DLD1 (cell line): Measurements from ENCODE around the gene IMMP2L.
"Not testable (repeated sequence)": the region's sequence is repeated elsewhere in the genome, so short reads cannot be mapped to it uniquely, and the experiment has no call there.

Experiments used
- in situ Hi-C: cut with HindIII; loops from 2 replicates; pipeline ENCODE4 v1.10.0; 2017; ENCODE audit warnings: low sequenced_read_pairs

The IMMP2L gene

DNA sequence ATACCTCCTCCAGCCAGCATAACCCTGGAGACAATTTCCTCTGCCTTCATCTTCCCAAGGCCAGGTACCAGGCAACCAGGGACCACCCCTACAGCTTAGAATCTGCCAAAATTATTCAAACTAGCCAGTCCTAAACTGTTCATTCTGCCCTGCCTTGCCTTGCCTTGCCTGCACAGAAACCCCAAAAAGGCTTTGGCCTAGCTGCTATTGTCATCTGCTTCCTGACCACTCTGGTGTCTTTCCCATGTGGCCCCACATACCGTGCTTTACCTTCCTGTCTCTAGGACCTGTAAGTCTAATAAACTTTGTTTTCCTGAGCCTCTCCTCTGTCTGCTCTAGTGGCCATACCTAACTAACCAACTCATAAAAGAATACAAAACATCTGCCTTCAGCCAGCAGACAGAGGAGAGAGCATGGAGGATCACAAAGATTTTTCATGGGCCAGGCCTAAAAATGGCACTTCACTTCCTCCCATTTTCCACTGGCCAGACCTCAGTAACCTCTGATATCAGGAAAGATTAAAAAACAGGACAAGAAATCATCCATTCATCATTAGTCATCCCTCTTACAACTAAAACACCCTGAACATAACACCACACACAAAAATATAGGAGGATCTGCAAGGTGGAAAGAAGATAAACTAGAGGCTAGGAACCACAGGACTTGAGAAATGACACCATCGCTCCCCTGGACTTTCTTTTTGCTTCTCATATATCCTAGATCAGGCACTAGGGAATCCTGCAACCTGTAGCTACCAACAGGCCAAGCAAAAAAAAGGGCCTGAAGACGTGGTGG lies 51.5 kb downstream of the IMMP2L start:
- in situ Hi-C loops, result no loop called here

DNA sequence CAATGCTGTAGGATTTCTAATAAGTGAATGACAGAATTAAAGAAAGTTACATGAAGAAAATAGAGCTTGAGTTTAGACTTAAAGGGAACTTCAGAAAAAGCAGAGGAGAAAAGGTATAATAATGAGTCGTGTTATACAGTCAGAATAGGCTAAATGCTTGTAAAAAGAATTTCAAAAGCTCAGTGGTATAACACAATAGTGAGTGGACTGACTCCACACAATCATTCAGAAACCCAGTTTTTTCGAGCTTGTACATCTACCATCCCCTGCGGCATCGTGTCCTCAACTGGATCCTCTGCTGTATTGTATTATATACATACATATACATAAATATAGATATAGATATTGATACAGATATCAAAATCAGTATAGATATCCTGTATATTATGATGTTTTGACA lies 52.2 kb downstream of the IMMP2L start:
- in situ Hi-C loops, result no loop called here

DNA sequence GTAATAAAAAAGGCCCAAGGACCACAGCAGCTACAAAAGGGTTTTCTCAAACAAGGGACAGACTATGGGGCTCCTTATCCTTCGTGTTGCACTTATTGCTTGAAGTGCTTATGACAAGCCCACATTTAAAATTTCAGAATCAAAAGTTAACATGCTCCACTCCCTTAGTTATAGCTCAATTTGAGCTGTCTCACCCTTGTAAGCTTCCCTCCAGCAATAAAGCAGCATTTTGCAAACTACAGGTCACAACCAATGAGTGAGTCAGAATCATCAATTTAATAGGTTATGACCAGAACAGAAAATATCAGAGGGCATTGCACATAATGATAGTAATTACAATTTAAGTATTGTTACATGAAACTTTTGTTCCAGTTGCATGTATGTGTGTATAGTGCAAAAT lies 53.0 kb downstream of the IMMP2L start:
- in situ Hi-C loops, result no loop called here

DNA sequence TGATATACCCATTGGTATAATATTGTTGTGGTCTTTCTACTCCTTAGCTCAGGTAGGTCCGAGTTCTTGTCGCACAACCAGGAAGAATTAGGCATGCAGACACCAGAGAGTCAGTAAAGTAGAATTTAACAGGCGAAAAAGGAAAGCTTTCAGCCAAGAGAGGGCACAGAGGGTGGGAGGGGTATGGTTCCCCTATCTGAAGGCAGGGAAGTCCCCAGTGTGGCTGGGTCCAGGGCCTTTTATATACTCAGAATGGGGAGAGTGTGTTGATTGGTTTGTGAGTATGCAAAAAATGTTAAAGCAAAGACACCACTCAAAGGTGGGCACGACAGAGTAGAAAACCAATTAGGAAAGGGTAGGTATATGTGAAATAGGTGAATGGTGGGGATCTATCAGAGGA lies 53.9 kb downstream of the IMMP2L start:
- in situ Hi-C loops, result no loop called here

DNA sequence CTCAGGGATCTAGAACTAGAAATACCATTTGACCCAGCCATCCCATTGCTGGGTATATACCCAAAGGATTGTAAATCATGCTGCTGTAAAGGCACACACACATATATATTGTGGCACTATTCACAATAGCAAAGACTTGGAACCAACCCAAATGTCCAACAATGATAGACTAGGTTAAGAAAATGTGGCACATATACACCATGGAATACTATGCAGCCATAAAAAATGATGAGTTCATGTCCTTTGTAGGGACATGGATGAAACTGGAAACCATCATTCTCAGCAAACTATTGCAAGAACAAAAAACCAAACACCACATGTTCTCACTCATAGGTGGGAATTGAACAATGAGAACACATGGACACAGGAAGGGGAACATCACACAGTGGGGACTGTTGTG lies 56.9 kb downstream of the IMMP2L start:
- in situ Hi-C loops, result not testable (repeated sequence)

DNA sequence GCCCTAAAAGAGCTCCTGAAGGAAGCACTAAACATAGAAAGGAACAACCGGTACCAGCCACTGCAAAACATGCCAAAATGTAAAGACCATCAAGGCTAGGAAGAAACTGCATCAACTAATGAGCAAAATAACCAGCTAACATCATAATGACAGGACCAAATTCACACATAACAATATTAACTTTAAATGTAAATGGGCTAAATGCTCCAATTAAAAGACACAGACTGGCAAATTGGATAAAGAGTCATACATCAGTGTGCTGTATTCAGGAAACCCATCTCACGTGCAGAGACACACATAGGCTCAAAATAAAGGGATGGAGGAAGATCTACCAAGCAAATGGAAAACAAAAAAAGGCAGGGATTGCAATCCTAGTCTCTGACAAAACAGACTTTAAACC lies 60.5 kb downstream of the IMMP2L start:
- in situ Hi-C loops, result not testable (repeated sequence)

DNA sequence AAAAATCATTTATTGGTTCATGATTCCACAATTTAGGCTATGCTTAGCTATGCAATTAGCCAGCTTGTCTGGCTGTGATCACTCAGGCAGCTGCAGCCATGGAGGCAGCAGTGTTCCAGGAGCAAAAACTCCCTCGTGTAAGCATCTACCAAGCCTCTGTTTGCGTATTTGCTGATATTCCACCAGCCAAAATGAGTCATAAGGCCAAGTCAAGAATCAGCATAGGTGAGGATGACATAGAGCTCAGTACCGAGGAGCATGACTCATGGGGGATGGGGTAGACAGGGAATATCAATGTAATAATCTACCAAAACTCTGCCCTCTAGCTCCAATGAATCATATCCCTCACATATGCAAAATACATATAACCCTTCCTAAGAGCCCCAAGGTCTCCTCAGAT lies 63.3 kb downstream of the IMMP2L start:
- in situ Hi-C loops, result no loop called here

DNA sequence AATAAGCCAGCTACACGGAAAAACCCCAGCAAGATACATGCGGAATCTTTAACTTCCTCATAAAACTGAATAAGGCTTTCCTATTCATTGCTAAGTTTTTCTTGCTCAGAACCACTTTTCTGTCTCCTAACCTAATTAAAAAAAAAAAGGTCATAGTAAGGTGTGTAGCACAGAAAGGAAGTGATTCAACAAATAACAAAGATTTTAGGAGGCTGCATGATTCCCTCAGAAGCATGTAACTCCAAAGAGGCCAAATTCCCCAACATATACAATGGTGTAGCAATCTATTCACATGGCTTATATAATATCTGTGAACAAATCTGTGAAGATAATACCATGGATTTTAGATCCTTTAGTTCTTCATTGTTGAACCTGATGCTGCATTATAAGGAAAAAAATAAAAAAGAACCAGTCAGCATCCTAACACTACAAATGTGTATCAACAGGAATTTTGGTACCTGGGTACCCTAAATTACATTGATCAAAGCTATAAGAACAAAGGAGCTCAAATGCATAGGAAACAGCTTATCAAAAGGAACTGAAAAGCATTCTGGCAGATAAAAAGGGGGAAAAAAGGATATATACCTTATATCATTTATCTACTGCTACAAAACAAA lies 63.8 kb downstream of the IMMP2L start:
- in situ Hi-C loops, result no loop called here

DNA sequence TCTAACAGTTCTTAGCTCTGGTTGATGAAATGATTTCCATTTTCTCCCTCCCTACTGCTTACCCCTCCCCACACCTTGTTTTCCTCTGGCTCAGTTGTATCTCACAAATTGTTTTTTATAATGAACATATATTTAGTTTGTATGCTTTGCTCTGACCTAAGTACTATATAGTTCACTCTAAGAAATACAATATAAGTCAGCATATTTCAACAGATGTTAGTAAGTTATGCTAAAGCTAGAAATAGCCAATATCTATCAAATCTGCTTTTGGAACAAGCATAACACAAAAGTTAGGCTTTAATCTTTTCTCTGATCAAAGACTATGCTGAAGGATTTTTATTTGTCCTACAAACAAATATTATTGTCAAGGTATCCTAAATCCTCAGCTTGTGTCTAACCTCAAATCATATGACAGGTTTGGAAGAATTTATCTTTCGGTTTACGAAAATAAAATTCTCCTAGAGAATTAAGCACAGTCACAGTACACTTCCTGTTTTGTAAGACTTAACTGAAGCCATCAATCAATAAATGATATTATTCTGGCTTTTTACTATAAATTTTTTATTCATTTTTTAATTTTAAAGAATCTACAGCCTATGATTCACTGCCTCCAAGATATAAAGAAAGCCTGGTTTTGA lies 67.0 kb downstream of the IMMP2L start:
- in situ Hi-C loops, result no loop called here

DNA sequence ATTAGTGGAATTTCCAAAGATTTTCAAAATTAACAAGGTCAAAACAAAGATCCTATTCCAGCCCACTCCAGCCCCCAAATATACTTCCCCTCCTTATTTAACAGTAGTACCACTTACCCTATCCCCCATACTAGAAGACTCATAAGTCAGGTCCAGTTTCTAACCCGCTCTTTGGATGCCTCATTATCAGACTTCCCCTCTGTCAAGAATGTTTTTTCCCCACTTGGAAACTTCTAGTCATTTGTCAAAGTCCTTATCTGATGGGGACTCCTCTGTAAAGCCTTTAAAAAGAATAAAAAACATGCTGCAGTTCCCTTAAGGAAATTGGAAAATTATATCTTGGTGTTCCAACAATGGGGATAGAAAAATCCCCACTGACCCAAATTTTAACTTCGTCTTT lies 70.1 kb downstream of the IMMP2L start:
- in situ Hi-C loops, result no loop called here

DNA sequence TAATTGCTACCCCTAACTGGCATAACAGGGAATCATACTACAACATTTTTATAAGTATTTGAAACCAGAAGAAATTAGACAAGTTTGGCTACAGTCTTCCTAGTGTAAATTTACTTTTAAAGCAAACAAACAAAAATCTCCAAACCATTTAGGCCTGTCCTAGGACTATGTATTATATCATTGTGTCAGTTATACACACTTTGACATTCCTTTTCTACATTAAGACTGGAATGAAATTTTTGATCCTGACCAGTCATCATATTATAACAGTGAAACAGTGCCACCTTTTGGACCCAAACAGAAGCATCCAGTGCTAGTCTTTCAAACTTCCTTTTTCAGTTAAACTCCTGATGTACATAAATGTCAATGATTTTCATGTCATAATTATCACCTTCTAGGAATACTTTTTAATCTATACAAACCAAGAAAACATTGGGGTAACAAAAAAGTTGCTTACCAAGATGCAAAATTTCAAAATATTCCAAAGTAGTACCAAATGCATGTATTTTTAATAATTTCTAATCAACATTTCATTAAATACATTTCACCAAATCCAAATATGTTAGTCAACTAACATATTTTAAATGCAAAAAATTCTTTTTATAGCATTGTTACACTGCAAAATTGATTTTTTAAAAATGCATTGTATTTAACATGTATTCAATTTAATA lies 75.7 kb downstream of the IMMP2L start:
- in situ Hi-C loops, result no loop called here

DNA sequence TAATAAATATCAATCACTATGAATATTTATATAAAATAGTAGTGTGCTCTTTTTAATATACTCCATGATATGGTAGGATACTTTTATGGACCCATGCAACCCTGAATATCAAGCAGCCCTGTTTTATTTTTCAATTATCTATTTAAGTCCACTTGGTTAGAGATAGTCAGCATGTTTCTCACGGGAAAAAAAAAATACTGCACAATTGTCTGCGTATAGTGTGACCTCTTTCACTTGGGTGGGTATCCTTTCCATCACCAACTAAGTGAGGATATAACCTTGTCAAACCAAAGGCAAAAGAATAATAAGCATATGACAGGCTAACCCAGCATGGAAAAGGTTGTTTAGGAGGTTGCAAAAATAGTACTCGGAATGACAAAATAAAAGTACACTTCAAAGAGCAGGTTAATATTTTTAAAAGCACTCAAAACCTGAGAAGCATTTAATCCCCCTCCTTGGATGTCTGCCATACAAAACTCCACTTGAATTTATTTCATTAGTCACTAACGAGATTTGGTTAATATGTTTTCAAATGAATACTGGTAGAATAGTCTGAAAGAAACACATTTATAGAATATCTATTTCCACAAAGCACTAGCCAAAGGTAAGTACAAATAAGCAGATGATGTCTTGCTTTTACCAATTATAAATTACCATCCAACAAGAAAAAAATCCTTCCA lies 76.5 kb downstream of the IMMP2L start:
- in situ Hi-C loops, result no loop called here

DNA sequence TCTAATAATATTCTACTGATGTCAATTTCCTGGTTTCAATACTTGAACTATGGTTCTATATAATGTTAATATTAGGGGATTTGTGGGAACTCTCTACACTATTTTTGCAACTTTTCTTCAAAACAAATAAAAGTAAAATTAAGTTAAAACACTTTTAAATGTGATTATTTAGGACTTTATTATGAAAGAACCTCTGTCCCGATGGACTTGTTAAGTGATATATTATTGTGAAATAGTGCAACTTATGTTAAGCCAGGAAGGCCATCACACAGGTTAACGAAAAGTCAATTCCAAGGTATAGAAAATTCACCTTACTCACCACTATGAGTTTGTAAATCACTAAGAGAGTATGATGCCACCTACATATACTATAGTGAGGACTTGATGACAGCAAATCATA lies 79.2 kb downstream of the IMMP2L start:
- in situ Hi-C loops, result no loop called here

DNA sequence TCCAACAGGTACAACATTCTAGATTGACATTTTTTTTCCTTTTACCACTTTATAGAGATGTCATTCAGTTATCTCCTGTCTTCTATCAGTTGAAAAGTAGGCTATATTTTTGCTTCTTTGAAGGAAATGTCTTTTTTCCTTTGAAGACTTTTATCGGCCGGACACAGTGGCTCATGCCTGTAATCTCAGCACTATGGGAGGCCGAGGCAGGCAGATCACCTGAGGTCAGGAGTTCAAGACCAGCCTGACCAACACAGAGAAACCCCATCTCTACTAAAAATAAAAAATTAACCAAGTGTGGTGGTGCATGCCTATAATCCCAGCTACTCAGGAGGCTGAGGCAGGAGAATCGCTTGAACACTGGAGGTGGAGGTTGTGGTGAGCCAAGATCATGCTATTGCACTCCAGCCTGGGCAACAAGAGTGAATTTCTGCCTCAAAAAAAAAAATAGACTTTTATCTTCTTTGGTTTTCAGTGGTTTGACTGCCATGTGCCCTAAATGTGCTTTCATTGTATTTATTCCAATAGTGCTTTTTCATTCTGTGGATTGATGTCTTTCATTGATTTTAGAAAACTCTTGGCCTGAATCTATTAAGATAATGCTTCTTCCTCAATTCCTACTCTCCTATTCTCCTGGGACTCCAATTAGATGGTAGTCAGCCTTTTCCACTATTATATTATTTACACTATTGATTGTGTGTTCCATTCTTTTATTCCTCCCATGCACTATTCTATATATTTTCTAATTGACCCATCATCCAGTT lies 84.6 kb downstream of the IMMP2L start:
- in situ Hi-C loops, result no loop called here

DNA sequence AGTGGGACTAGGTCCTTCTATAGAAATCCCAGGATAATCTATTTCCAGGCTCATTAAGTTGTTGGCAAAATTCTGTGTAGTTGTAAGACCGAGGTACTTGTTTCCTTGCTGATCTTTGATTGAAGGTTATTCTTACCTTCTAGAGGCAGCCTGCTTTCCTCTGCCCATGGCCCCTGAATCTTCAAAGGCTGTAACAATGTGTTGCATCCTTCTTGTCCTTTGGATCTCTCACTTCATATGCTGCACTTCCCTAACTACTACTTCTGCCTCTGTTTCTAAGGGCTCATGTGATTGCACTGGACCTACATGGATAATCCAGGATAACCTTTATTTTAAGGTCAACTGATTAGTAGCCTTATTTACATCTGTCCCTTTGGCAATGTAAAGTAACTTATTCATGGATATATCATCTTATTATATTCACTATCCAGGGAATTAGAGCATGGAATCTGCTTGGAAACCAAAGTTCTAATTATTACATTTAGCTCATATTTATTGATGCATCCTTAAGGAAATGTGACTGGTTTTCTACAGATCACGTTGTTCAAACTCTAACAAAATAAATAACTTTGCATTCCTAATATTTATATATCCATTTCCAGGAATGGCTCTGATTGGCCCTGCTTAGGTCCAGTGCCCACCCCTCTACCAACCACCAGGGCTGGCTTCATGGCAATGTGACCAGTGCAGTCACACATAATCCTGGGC lies 85.6 kb downstream of the IMMP2L start:
- in situ Hi-C loops, result no loop called here

DNA sequence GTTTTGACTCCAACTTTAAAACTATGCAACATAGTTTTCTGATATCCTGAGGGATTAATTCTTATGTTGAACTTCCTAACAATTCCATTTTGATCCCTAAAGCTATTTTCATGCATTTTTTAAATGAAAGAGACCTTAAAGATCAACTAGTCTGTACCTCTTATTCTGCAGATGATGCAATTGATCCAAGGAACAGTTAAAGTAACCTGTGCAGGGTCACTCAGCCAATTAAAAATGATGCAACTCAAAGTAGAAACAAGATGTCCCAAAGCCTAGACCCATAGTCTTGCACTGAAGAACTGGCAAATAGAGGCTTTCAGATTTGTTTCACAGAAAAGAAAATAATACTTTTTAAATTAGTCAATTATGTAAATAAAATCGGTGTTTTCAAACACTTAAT lies 86.3 kb downstream of the IMMP2L start:
- in situ Hi-C loops, result no loop called here

DNA sequence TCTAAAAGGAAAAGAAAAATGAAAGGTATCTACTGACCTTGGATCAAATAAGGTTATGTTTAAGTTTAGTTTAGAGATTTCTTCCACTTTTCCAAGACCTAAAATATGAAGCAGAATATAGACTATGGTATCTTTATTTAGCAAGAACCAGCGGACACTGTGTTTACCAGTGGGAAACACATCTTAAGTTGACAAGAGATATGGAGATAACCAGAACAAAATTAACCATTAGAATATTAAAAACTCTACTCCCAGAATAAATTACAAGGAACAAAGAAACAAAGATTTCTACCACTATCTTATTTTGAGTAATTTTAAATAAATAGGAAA lies 86.9 kb downstream of the IMMP2L start:
- in situ Hi-C loops, result no loop called here

DNA sequence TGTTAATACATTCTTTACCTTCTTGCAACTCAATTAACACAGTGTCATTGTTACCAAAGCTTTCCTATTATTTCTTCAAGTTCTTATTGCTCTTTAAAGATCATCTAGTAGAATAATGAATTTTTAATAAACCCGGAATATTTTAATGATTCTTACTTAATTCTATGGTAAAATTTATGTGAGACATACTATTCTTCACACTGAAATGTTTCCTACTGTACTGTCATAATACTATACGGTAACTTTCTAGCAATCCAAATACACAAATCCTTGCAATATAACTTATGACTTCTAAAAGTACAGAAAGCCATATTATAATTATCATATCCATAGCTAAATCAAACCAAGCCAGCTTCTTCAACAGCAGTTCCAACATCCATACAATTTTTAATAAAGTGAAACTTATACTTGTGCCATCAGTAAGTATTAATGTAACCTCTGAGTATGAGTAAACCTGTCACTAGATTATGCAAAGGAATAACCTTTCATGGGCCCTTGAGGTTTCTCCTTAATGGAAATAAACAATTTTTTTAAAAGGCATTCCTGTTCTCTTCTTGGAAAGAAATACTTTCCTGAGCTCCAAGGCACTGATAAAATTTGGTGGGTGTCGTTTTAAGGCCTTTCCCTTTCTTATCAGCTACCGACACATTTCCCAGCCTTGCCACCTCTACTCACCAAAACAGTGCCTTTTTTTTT lies 87.4 kb downstream of the IMMP2L start:
- in situ Hi-C loops, result no loop called here

DNA sequence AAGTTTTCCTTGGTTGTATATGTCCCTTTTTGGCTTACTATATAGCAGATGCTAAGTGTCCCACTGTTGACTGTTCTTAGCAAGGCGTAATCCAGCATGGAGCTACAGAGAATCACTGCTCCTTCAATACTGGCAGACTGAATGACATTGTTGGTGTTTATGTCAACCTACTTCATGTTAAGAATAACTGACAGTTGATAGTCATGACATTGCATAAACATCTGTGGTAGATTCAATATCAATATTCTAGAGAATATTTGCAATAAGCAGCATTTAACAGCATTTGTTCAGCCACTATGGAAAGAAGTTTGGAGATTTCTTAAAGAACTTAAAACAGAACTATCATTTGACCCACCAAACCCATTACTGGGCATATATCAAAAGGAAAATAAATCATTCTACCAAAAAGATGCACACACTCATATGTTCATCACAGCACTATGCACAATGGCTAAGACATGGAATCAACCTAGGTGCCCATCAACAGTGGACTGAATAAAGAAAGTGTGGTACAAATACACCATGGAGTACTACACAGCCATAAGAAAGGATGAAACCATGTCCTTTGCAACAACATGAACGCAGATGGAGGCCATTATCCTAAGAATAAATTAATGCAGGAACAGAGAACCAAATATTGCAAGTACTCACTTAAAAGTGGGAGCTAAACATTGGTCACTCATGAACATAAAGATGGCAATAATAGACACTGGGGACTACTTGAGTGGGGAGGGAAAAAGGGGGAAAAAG lies 88.7 kb downstream of the IMMP2L start:
- in situ Hi-C loops, result no loop called here
